Loucy (cell line): Measurements from ENCODE around the gene CDH4.

ENCODE experiments used
- H2AFZ ChIP-seq: fragments of 200-600 bp; sonication (generic); 2 replicates; pipeline ENCODE4 v1.6.0; 2016; ENCODE audit warnings: antibody characterized with exemption, mild to moderate bottlenecking, low read length, moderate library complexity
- H3F3A ChIP-seq: fragments of 200-600 bp; 2 replicates; pipeline ENCODE4 v1.6.0; 2016; ENCODE audit warnings: antibody characterized with exemption, low read depth, mild to moderate bottlenecking
- H3K27me3 ChIP-seq: fragments of 200-600 bp; sonication (generic); 2 replicates; pipeline ENCODE4 v1.6.1; 2014; ENCODE audit warnings: low read length, mild to moderate bottlenecking; ENCODE audit not compliant: insufficient read depth, poor library complexity, severe bottlenecking
- H3K36me3 ChIP-seq: fragments of 200-600 bp; sonication (generic); 2 replicates; pipeline ENCODE4 v1.6.1; 2016; ENCODE audit warnings: low read length; ENCODE audit not compliant: insufficient read depth
- H3K4me1 ChIP-seq: fragments of 200-600 bp; sonication (generic); 2 replicates; pipeline ENCODE4 v1.5.1; 2014; ENCODE audit warnings: low read length, mild to moderate bottlenecking; ENCODE audit not compliant: insufficient read depth, poor library complexity, severe bottlenecking
- H3K4me2 ChIP-seq: fragments of 200-600 bp; sonication (generic); 2 replicates; pipeline ENCODE4 v1.6.0; 2014; ENCODE audit warnings: antibody characterized with exemption, low read length, low read depth, mild to moderate bottlenecking; ENCODE audit not compliant: poor library complexity, severe bottlenecking
- H3K4me3 ChIP-seq: fragments of 200-600 bp; sonication (generic); 2 replicates; pipeline ENCODE4 v1.5.1; 2014; ENCODE audit warnings: low read length, mild to moderate bottlenecking, mixed read lengths; ENCODE audit not compliant: poor library complexity, severe bottlenecking
- H3K79me2 ChIP-seq: fragments of 200-600 bp; sonication (generic); 2 replicates; pipeline ENCODE4 v1.6.1; 2014; ENCODE audit warnings: low read length; ENCODE audit not compliant: insufficient read depth
- H3K9ac ChIP-seq: fragments of 200-600 bp; sonication (generic); 2 replicates; pipeline ENCODE4 v1.6.0; 2014; ENCODE audit warnings: mild to moderate bottlenecking, low read depth, low read length, moderate library complexity; ENCODE audit not compliant: poor library complexity, severe bottlenecking
- H3K9me2 ChIP-seq: fragments of 200-600 bp; sonication (generic); replicated peaks from 2 replicates; pipeline ENCODE4 v1.6.1; 2016; ENCODE audit warnings: low read depth, low read length, mixed read lengths
- H3K9me3 ChIP-seq: fragments of 200-600 bp; sonication (generic); 2 replicates; pipeline ENCODE4 v1.6.1; 2014; ENCODE audit warnings: mild to moderate bottlenecking, antibody characterized with exemption, low read length, low read depth; ENCODE audit not compliant: insufficient read depth
- H4K20me1 ChIP-seq: fragments of 200-600 bp; sonication (generic); 2 replicates; pipeline ENCODE4 v1.6.0; 2014; ENCODE audit warnings: antibody characterized with exemption, low read length, mild to moderate bottlenecking; ENCODE audit not compliant: insufficient read depth, poor library complexity, severe bottlenecking
- CTCF ChIP-seq: fragments of 200-600 bp; sonication (generic); conservative IDR thresholded peaks from 2 replicates; pipeline ENCODE4 v1.5.1; 2014; ENCODE audit warnings: mild to moderate bottlenecking, antibody characterized with exemption, low read length
- EZH2phosphoT487 ChIP-seq: fragments of 200-600 bp; IDR thresholded peaks from 2 replicates; pipeline ENCODE4 v1.6.1; 2018; ENCODE audit warnings: antibody characterized with exemption, mild to moderate bottlenecking, moderate library complexity, borderline replicate concordance

Gene CDH4

GRCh38 chr20:61682996-61683681, 431.1 kb downstream of the CDH4 start:
- Histone ChIP-seq H3K36me3 (no peaks in the 10 kb centered on the region; the same call in 1 of the 2 replicates), H3K79me2 (no peaks in the 10 kb centered on the region), H3F3A (no peaks in the 10 kb centered on the region), H3K4me2 (no peak overlapping the region), H2AFZ (no peak overlapping the region), H3K27me3 (no peaks in the 10 kb centered on the region), H3K9me2 (no peaks in the 10 kb centered on the region), H3K9me3 (no peaks in the 10 kb centered on the region), H4K20me1 (no peaks in the 10 kb centered on the region), H3K4me3 (no peak overlapping the region), H3K9ac (no peak overlapping the region), H3K4me1 (no peaks in the 10 kb centered on the region)
- TF ChIP-seq CTCF: no peak
- no peak for TF ChIP-seq EZH2phosphoT487

GRCh38 chr20:61683721-61684120, 431.7 kb downstream of the CDH4 start:
- Histone ChIP-seq H4K20me1 (no peaks in the 10 kb centered on the region), H3K4me2 (no peak overlapping the region), H3K27me3 (no peaks in the 10 kb centered on the region), H3K36me3 (no peaks in the 10 kb centered on the region; the same call in 1 of the 2 replicates), H3K9me3 (no peaks in the 10 kb centered on the region), H3K9me2 (no peaks in the 10 kb centered on the region), H3K9ac (no peak overlapping the region), H2AFZ (no peak overlapping the region), H3K4me1 (no peaks in the 10 kb centered on the region), H3K79me2 (no peaks in the 10 kb centered on the region), H3K4me3 (no peak overlapping the region), H3F3A (no peaks in the 10 kb centered on the region)
- TF ChIP-seq EZH2phosphoT487: no peak
- no peak for TF ChIP-seq CTCF

GRCh38 chr20:61684136-61684535, 432.1 kb downstream of the CDH4 start:
- Histone ChIP-seq H3K27me3 (no peaks in the 10 kb centered on the region), H2AFZ (no peak overlapping the region), H3K4me2 (no peak overlapping the region), H3K79me2 (no peaks in the 10 kb centered on the region), H3F3A (no peaks in the 10 kb centered on the region), H3K9me3 (no peaks in the 10 kb centered on the region), H3K9me2 (no peaks in the 10 kb centered on the region), H3K4me1 (no peaks in the 10 kb centered on the region), H3K36me3 (no peaks in the 10 kb centered on the region; the same call in 1 of the 2 replicates), H4K20me1 (no peaks in the 10 kb centered on the region), H3K4me3 (no peak overlapping the region), H3K9ac (no peak overlapping the region)
- TF ChIP-seq CTCF: no peak
- TF ChIP-seq EZH2phosphoT487: no peak
